GM19193 (cell line): ENCODE data around the gene ABCF2.

Experiments
- POLR2A ChIP-seq: IDR thresholded peaks from 4 replicates; pipeline ENCODE4 v1.6.1; 2011; ENCODE audit not compliant: insufficient read depth, insufficient read length; ENCODE audit errors: extremely low read depth

ABCF2 gene

GRCh38 chr7:151205730-151206129 is 21.3 kb downstream of the ABCF2 start:
- TF ChIP-seq POLR2A = no peak

GRCh38 chr7:151204383-151205032 is 22.5 kb downstream of the ABCF2 start:
- no peak for TF ChIP-seq POLR2A

GRCh38 chr7:151202836-151203235 is 24.2 kb downstream of the ABCF2 start:
- no peak for TF ChIP-seq POLR2A

- no peak for TF ChIP-seq POLR2A
Measured at GRCh38 chr7:151201751-151202150, 25.3 kb downstream of the ABCF2 start.

- TF ChIP-seq POLR2A = no peak
Measured at GRCh38 chr7:151201344-151201743, 25.7 kb downstream of the ABCF2 start.

GRCh38 chr7:151198945-151199848 is 27.8 kb downstream of the ABCF2 start:
- TF ChIP-seq POLR2A = no peak

- TF ChIP-seq POLR2A = no peak
Measured at GRCh38 chr7:151197932-151198331, 29.1 kb downstream of the ABCF2 start.

GRCh38 chr7:151195616-151196450 is 31.2 kb downstream of the ABCF2 start:
- no peak for TF ChIP-seq POLR2A

- TF ChIP-seq POLR2A = no peak
Measured at GRCh38 chr7:151194188-151194587, 32.8 kb downstream of the ABCF2 start.

GRCh38 chr7:151193203-151193978 is 33.6 kb downstream of the ABCF2 start:
- TF ChIP-seq POLR2A = no peak

- TF ChIP-seq POLR2A = no peak
Measured at GRCh38 chr7:151192002-151192539, 34.9 kb downstream of the ABCF2 start.

- no peak for TF ChIP-seq POLR2A
Measured at GRCh38 chr7:151191544-151191943, 35.5 kb downstream of the ABCF2 start.

- TF ChIP-seq POLR2A = no peak
Measured at GRCh38 chr7:151189038-151189437, 38.0 kb downstream of the ABCF2 start.

- TF ChIP-seq POLR2A = no peak
Measured at GRCh38 chr7:151188252-151188542, 38.8 kb downstream of the ABCF2 start.

- TF ChIP-seq POLR2A = no peak
Measured at GRCh38 chr7:151187409-151188251, 39.4 kb downstream of the ABCF2 start.
